HG03520 (cell line): ENCODE measurements around the gene DGKQ.

ENCODE experiments used
- ATAC-seq: cut with Tn5 transposase; IDR thresholded peaks from one replicate; pipeline ENCODE4 v1.9.1; 2021; ENCODE audit warnings: mild to moderate bottlenecking, moderate library complexity; ENCODE audit not compliant: unreplicated experiment

DGKQ gene

GRCh38 chr4:963276-964225 lies 9.8 kb downstream of the DGKQ start:
- no peak for ATAC-seq

- ATAC-seq: no peak
Observed at GRCh38 chr4:962231-963208, 10.8 kb downstream of the DGKQ start.

GRCh38 chr4:961351-962230 lies 11.8 kb downstream of the DGKQ start:
- no peak for ATAC-seq

- no peak for ATAC-seq
Observed at GRCh38 chr4:960636-961350, 12.6 kb downstream of the DGKQ start.

GRCh38 chr4:960140-960635 lies 13.2 kb downstream of the DGKQ start:
- no peak for ATAC-seq

GRCh38 chr4:959338-960139 lies 13.8 kb downstream of the DGKQ start:
- no peak for ATAC-seq

- ATAC-seq: no peak
Observed at GRCh38 chr4:958696-959337, 14.6 kb downstream of the DGKQ start.

GRCh38 chr4:958314-958665 lies 15.1 kb downstream of the DGKQ start:
- no peak for ATAC-seq

- no peak for ATAC-seq
Observed at GRCh38 chr4:957581-958313, 15.6 kb downstream of the DGKQ start.

- no peak for ATAC-seq
Observed at GRCh38 chr4:957231-957580, 16.2 kb downstream of the DGKQ start.

- ATAC-seq: no peak
Observed at GRCh38 chr4:956531-957230, 16.7 kb downstream of the DGKQ start.

- ATAC-seq: no peak
Observed at GRCh38 chr4:955931-956381, 17.4 kb downstream of the DGKQ start.

- ATAC-seq: no peak
Observed at GRCh38 chr4:955161-955921, 18.0 kb downstream of the DGKQ start.

GRCh38 chr4:954211-955020 lies 19.0 kb downstream of the DGKQ start:
- no peak for ATAC-seq

- no peak for ATAC-seq
Observed at GRCh38 chr4:953574-953915, 19.8 kb downstream of the DGKQ start.
